Measurements from ENCODE around the gene HELZ. TPM values are rescaled to one million over a fixed set of nuclear protein-coding genes. Genes with fewer than 3 reads are reported as not detected.
A peak's percentile ranks its signal among the peaks of the same experiment; 100 is the strongest.

The HELZ gene
- polyA plus RNA-seq, 3 donors from 2014 or later = 41.4 to 121 (median 44.2) TPM

DNA sequence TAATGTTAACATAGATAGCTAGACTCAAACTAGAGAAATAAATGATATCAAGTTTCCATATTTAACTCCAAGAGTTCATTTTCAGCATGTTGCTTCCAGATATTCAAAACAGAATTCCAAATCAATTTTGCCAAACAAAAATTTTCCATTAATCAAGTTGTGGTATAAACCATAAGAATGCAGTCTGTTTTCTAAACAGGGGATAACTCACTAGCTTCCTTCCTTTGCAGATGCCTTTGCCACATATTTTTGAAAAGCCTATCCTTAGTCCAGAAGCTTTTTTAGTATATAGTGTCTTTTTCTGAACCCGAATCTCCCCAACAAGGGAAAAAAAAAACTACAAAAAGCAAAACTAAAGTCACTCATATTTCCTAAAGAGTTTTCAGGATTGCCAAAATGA is 61.5 kb downstream of the HELZ start:
- peak overlapping the region in 1 of 6 donors; percentile 51 for H3K27ac Mint-ChIP-seq
- H3K27me3 Mint-ChIP-seq (ENCODE audit: low read depth in 3 of 3) = peaks cover 0 to 2% (median 0%) of the 10 kb centered on the region in 3 donors
- peaks cover 5 to 15% (median 7%) of the 10 kb centered on the region in 3 donors for H3K36me3 Mint-ChIP-seq
- peaks cover 8 to 54% of the 10 kb centered on the region in 2 donors for H3K4me1 Mint-ChIP-seq
- H3K9me3 Mint-ChIP-seq = peaks cover 0 to 2% (median 0%) of the 10 kb centered on the region in 6 donors
- H3K4me3 Mint-ChIP-seq = no peak overlapping the region
- DNase-seq = no peak

DNA sequence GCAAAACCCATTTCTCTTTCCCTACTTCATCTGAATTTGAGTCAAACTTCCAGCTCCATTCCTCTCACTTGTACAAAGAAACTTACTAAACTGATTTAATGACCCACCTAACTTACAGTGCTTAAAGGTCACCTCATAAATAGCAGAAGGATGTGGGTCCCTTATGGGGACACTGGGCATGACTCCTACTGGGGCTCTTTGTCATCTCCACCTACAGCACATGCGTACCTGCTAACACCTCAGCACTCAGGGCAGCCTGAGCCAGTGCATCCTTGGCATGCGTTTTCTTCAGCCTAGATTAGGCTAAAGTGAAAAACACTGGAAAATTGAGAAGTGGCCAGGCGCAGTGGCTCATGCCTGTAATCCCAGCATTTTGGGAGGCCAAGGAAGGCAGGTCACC is 63.2 kb downstream of the HELZ start:
- Mint-ChIP-seq H3K27ac (peak overlapping the region in 4 of 6 donors; percentile 44 to 79 (median 56)), H3K9me3 (peaks cover 0 to 2% (median 0%) of the 10 kb centered on the region in 6 donors), H3K27me3 (ENCODE audit: low read depth in 3 of 3) (no peaks in the 10 kb centered on the region), H3K4me3 (no peak overlapping the region), H3K4me1 (peaks cover 4 to 42% of the 10 kb centered on the region in 2 donors), H3K36me3 (peaks cover 0 to 10% (median 5%) of the 10 kb centered on the region in 3 donors)
- DNase-seq = no peak

DNA sequence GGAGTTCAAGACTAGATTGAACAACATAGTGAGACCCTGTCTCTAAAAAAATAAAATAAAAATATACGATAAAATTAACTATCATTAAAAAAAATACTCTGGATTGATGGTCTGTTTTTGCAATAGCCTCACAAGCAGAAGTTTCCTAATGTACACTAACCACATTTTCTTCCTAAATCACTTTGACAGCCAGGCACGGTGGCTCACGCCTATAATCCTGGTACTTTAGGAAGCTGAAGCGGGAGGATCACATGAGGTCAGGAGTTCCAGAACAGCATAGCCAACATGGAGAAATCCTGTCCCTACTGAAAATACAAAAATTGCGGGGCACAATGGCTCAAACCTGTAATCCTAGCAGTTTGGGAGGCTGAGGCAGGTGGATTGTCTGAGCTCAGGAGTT is 64.7 kb downstream of the HELZ start:
- Mint-ChIP-seq H3K9me3 (no peaks in the 10 kb centered on the region), H3K27me3 (ENCODE audit: low read depth in 3 of 3) (no peaks in the 10 kb centered on the region), H3K27ac (peak overlapping the region in 1 of 6 donors; percentile 17), H3K4me1 (peaks cover 1 to 29% of the 10 kb centered on the region in 2 donors), H3K36me3 (peaks cover 4 to 10% (median 9%) of the 10 kb centered on the region in 3 donors), H3K4me3 (no peak overlapping the region)
- DNase-seq = no peak

DNA sequence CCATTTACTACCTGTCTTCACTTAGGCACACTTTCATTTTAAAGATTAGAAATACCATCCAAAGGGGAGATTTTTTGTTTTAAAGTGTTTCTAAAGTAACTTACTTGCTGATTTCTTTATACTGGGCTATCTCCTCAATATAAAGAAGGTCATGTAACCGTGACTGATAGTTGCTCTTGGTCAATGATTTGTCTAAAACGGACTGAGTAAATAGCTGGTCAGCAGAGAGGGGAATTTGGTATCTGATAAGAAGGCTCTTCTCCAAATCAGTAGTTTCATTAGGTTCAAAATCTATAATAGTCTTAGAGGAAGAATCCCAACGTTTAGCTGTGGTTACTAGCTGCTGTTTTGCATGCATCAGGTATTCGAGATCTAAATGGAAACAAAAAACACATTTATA is 66.4 kb downstream of the HELZ start:
- Mint-ChIP-seq H3K36me3 (peaks cover 9 to 14% (median 14%) of the 10 kb centered on the region in 3 donors), H3K27me3 (ENCODE audit: low read depth in 3 of 3) (no peaks in the 10 kb centered on the region), H3K9me3 (no peaks in the 10 kb centered on the region), H3K4me3 (no peak overlapping the region), H3K27ac (no peak overlapping the region), H3K4me1 (peaks cover 5 to 27% of the 10 kb centered on the region in 2 donors)
- no peak for DNase-seq

DNA sequence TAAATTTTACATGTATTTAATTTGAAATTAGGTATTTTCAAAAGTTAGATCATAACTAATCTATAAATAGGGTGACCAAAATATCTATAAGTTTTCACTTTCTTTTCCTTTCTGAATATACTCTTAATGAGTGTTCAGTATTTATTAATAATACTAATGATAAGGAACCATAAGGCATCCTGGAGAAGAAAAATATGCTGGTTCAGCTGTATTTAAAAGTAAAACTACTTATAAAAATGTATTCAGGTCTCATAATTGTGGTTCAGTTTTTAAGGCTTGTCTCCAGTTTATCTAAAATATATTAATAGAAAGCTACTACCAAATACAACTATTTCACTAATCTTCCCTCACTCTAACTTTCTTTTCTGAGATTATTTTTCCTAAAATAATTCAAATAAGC is 67.3 kb downstream of the HELZ start:
- peaks cover 9 to 14% (median 14%) of the 10 kb centered on the region in 3 donors for H3K36me3 Mint-ChIP-seq
- no peak overlapping the region for H3K4me3 Mint-ChIP-seq
- no peak overlapping the region for H3K27ac Mint-ChIP-seq
- H3K4me1 Mint-ChIP-seq = peaks cover 6 to 31% of the 10 kb centered on the region in 2 donors
- H3K9me3 Mint-ChIP-seq = no peaks in the 10 kb centered on the region
- H3K27me3 Mint-ChIP-seq (ENCODE audit: low read depth in 3 of 3) = no peaks in the 10 kb centered on the region
- no peak for DNase-seq

DNA sequence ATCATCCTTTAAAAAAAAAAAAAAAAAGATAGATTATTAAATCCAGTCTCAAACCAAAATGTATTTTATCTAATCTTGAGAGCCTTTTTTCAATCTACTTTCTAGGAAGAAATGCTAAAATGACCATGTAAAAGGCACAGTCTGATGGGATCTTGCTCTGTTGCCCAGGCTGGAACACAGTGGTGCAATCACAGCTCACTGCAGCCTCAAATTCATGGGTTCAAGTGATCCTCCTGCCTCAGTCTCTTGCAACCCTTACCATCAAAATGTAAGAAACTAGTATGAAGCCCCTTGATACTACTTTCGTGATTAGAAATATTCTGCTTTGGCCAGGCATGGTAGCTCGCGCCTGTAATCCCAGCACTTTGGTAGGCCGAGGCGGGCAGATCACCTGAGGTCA is 70.8 kb downstream of the HELZ start:
- peaks cover 0 to 2% (median 0%) of the 10 kb centered on the region in 3 donors for H3K27me3 Mint-ChIP-seq (ENCODE audit: low read depth in 3 of 3)
- H3K4me3 Mint-ChIP-seq = no peak overlapping the region
- H3K9me3 Mint-ChIP-seq = no peaks in the 10 kb centered on the region
- peaks cover 19 to 40% of the 10 kb centered on the region in 2 donors for H3K4me1 Mint-ChIP-seq
- H3K27ac Mint-ChIP-seq = no peak overlapping the region
- H3K36me3 Mint-ChIP-seq = peaks cover 11 to 21% (median 14%) of the 10 kb centered on the region in 3 donors
- DNase-seq = no peak

DNA sequence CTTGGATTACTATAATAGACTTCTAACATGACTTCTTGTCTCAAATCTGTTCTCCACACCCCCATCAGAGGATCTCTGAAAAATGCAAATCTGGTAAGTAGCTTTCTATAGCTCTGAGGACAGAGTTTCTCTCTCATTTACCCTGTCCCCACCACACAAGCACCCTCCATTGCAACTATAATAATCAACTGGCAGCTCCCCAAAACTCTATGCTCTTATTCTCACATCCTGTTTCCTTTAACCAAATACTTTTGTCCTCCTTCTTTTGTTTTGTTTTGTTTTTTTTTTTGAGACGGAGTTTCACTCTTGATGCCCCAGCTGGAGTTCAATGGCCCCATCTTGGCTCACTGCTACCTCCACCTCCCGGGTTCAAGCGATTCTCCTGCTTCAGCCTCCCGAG is 73.4 kb downstream of the HELZ start:
- peak overlapping the region; percentile 18 to 56 (median 30) for H3K27ac Mint-ChIP-seq
- H3K4me3 Mint-ChIP-seq = no peak overlapping the region
- no peak for DNase-seq
- peaks cover 12 to 16% (median 13%) of the 10 kb centered on the region in 3 donors for H3K36me3 Mint-ChIP-seq
- peaks cover 0 to 2% (median 0%) of the 10 kb centered on the region in 3 donors for H3K27me3 Mint-ChIP-seq (ENCODE audit: low read depth in 3 of 3)
- H3K9me3 Mint-ChIP-seq = no peaks in the 10 kb centered on the region
- peaks cover 17 to 29% of the 10 kb centered on the region in 2 donors for H3K4me1 Mint-ChIP-seq

DNA sequence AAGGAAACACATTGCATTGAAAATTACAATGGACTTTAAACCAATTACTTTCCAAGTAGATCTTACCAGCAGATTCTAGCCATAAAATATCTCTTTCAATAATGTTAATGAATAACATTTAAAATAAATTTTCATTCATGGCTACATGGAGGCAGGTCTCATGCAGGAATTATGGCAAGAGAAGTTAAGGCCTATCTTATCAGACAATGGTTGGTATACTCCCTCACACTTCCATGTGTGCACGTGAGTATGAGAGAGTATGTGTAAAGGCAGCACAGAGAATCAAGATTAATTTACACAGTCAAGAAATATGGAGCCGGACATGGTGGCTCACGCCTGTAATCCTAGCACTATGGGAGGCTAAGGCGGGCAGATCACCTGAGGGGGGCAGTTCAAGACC is 76.5 kb downstream of the HELZ start:
- Mint-ChIP-seq H3K4me3 (no peak overlapping the region), H3K9me3 (no peaks in the 10 kb centered on the region), H3K4me1 (peaks cover 13 to 27% of the 10 kb centered on the region in 2 donors), H3K27ac (peak overlapping the region in 3 of 6 donors; percentile 39 to 49 (median 49)), H3K36me3 (peaks cover 11 to 26% (median 20%) of the 10 kb centered on the region in 3 donors), H3K27me3 (ENCODE audit: low read depth in 3 of 3) (peaks cover 0 to 2% (median 0%) of the 10 kb centered on the region in 3 donors)
- no peak for DNase-seq

DNA sequence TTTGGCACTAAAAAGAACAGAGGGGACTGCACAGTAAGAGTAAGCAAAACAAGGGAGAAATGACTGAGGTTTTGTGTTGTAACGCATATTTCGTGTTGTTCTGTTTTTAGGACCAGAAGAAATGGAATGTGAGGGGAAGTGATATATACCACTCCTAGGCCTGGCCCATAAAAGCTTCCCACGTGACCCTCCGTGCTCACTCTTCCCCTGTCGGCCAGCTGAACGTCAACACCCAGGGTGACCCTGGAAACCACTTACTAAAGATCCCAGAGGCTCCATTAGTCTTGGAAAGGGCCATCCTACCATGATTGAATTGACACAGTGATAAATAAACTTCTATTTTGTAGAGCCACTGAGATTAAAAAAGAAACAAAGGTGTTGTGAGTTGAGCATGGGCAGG is 79.8 kb downstream of the HELZ start:
- H3K4me3 Mint-ChIP-seq = no peak overlapping the region
- peaks cover 4 to 18% of the 10 kb centered on the region in 2 donors for H3K4me1 Mint-ChIP-seq
- H3K9me3 Mint-ChIP-seq = no peaks in the 10 kb centered on the region
- H3K27ac Mint-ChIP-seq = peak overlapping the region in 3 of 6 donors; percentile 6 to 64 (median 54)
- no peak for DNase-seq
- H3K36me3 Mint-ChIP-seq = peaks cover 11 to 32% (median 20%) of the 10 kb centered on the region in 3 donors
- H3K27me3 Mint-ChIP-seq (ENCODE audit: low read depth in 3 of 3) = peaks cover 0 to 2% (median 0%) of the 10 kb centered on the region in 3 donors

DNA sequence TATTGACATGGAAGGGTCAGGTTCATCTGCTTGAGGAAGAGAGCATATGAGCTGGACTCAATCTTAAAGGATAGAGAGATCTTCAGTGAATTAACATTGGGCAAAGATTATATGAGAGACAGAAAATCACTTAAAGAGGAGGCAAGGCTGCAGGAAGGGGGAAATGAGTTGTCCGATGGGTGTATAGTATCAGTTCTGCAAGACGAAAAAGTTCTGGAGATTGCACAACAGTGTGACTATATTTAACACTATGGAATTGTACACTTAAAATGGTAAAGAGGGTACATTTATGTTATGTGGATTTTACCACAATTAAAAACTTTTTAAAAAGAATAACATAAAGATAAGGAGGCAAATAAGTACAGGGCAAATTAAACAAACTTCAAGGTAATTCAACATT is 80.7 kb downstream of the HELZ start:
- no peaks in the 10 kb centered on the region for H3K9me3 Mint-ChIP-seq
- peaks cover 6 to 21% of the 10 kb centered on the region in 2 donors for H3K4me1 Mint-ChIP-seq
- H3K36me3 Mint-ChIP-seq = peaks cover 10 to 35% (median 20%) of the 10 kb centered on the region in 3 donors
- no peak for DNase-seq
- H3K4me3 Mint-ChIP-seq = no peak overlapping the region
- H3K27me3 Mint-ChIP-seq (ENCODE audit: low read depth in 3 of 3) = peaks cover 0 to 2% (median 0%) of the 10 kb centered on the region in 3 donors
- H3K27ac Mint-ChIP-seq = peak overlapping the region in 3 of 6 donors; percentile 1 to 45 (median 1)

DNA sequence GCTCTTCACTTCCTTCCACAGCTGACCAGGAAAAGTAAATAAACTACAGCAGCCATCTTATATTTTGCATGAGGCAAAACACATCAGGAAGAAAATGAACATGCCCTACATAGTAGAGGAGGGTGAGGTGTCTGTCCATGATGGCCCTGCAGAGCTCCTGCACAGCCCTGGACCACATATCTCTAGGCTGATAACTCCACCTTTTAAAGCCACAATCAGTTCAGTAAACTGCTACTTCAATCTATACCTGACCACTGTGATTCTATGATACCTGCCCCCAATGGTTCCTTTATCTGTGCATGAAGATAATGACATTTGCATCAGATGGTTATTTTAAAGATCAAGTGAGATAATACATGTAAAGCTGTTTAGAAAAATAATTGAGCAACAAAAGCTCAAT is 82.2 kb downstream of the HELZ start:
- H3K27ac Mint-ChIP-seq = peak overlapping the region in 4 of 6 donors; percentile 15 to 65 (median 26)

DNA sequence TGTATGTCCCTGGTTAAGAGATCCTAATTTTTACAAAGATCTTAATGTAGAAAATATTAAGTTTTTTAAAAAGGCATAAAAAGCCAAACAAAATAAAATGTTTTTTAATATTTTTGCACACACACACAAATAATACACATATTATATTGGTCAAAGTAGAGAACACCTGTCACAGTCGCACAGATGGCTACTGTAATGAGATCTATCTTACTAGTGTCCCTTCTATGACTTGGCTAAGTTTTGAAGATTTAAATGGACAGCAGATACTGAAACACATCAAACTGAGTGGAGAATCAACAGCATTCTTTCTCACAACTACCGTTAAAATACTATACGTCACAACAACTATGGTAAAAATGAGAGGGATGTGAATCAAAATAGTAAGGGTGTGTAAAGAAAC is 83.4 kb downstream of the HELZ start:
- no peak overlapping the region for H3K4me3 Mint-ChIP-seq
- DNase-seq = no peak
- H3K9me3 Mint-ChIP-seq = no peaks in the 10 kb centered on the region
- H3K4me1 Mint-ChIP-seq = peaks cover 24 to 47% of the 10 kb centered on the region in 2 donors
- peaks cover 19 to 45% (median 26%) of the 10 kb centered on the region in 3 donors for H3K36me3 Mint-ChIP-seq
- peaks cover 0 to 2% (median 2%) of the 10 kb centered on the region in 3 donors for H3K27me3 Mint-ChIP-seq (ENCODE audit: low read depth in 3 of 3)
- no peak overlapping the region for H3K27ac Mint-ChIP-seq

More for the DNA sequence above, 82.2 kb downstream of the HELZ start:
- Mint-ChIP-seq H3K4me1 (peaks cover 16 to 35% of the 10 kb centered on the region in 2 donors), H3K4me3 (no peak overlapping the region), H3K36me3 (peaks cover 9 to 38% (median 19%) of the 10 kb centered on the region in 3 donors), H3K9me3 (no peaks in the 10 kb centered on the region), H3K27me3 (ENCODE audit: low read depth in 3 of 3) (peaks cover 0 to 2% (median 0%) of the 10 kb centered on the region in 3 donors)
- DNase-seq = no peak

DNA sequence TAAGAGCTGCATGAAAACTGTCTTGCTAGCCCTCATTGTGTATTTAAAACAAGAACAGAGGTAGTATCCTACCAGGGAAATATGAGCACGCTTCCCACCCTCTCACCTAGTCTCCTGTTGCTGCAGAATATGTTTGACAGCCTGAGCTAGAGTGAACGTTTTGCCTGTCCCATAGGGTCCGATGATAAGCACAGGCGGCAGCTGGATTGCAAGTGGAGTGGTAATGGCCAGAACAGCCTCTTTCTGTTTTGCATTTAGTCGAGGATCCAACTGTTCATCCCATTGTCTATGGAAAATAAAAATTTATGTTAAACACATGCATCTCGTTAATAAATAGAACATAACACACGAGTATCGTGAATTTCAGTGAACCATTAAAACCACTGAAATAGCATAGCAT is 84.2 kb downstream of the HELZ start:
- DNase-seq = no peak
- Mint-ChIP-seq H3K4me1 (peaks cover 28 to 52% of the 10 kb centered on the region in 2 donors), H3K36me3 (peaks cover 21 to 48% (median 29%) of the 10 kb centered on the region in 3 donors), H3K27ac (peak overlapping the region in 1 of 6 donors; percentile 23), H3K4me3 (no peak overlapping the region), H3K9me3 (no peaks in the 10 kb centered on the region), H3K27me3 (ENCODE audit: low read depth in 3 of 3) (peaks cover 2 to 5% (median 2%) of the 10 kb centered on the region in 3 donors)

DNA sequence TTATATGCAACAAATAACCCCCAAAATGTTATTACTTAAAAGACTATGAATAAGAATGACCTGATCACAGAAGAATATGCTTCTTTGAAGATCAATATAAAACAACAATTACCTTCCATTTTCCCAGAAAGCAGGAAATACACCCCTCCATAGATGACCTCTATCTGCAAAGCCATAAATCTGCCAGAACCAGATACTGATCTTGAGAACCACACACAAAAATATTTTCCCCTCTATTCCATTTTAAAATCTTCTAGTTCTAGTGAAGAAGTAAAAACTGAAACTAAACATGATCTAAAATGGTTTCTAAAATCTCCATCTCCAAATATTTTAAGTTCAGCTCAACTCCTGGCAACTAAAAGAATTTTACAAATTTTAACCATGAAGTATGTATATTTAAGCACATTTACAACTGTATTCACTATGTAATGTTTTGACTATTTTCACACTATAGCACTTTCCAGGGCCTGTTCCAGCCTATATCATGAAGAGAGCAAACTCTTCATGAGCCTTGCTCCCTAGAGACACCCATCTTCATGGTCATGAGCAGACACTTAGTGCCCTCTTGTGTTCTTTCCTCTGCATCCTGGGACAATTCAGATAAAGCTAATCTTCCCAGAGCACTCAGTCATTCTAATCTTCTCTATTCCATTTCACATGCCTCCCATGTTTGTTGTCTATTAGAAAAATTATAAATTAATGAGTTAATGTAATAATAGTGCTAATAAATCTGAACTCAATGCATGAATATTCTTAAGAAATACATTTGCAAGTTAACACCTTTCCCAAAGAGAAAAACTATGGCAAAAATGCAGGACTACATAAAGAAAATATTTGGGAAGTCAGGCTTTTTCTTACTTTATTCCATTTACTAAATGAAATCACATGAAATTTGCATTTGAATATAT is 87.0 kb downstream of the HELZ start:
- H3K9me3 Mint-ChIP-seq = no peaks in the 10 kb centered on the region
- peak overlapping the region in 4 of 5 donors; percentile 4 to 50 (median 30) for H3K4me3 Mint-ChIP-seq
- no peak for DNase-seq
- H3K36me3 Mint-ChIP-seq = peaks cover 17 to 36% (median 20%) of the 10 kb centered on the region in 3 donors
- peaks cover 2 to 5% (median 4%) of the 10 kb centered on the region in 3 donors for H3K27me3 Mint-ChIP-seq (ENCODE audit: low read depth in 3 of 3)
- peak overlapping the region; percentile 40 to 93 (median 76) for H3K27ac Mint-ChIP-seq
- H3K4me1 Mint-ChIP-seq = peaks cover 36 to 67% of the 10 kb centered on the region in 2 donors

Data from immature natural killer cell (primary cell).